ENCODE data around the gene PPP1R18. TPM values are rescaled to one million over a fixed set of nuclear protein-coding genes. Genes with fewer than 3 reads are reported as not detected.

Gene PPP1R18
- total RNA-seq (10 to 100 TPM; 11.9 to 77.2 (median 18.5) TPM), polyA plus RNA-seq (10 to 100 TPM; 19.4 to 21.8 TPM)
- long read RNA-seq, donor 1, partial matches to known transcripts = 2 of 6 reads
- long read RNA-seq, donor 1, other reads (novel, unspliced or antisense) = 3 of 6 reads
- long read RNA-seq, donor 2, transcript PPP1R18-206 (3 exons, 1,448 nt) = major isoform, 5 of 8 reads
- long read RNA-seq, donor 2, partial matches to known transcripts = 2 of 8 reads
- long read RNA-seq, donor 2, other reads (novel, unspliced or antisense) = 0 of 8 reads
- long read RNA-seq, donor 3, transcript PPP1R18-206 (3 exons, 1,448 nt) = major isoform, 5 of 9 reads
- long read RNA-seq, donor 3, partial matches to known transcripts = 2 of 9 reads
- long read RNA-seq, donor 3, other reads (novel, unspliced or antisense) = 0 of 9 reads

GRCh38 chr6:30686009-30686907 lies at the start of gene PPP1R18:
PPP1R18 (minus strand) TSS chr6:30686645; CDS start chr6:30686018, 627 bp downstream.
- Histone ChIP-seq H3K4me3 (peak within 1 kb of the TSS; percentile 52 to 96 (median 74)), H3K4me1 (peaks cover 4 to 83% (median 50%) of the 10 kb centered on the region in 12 donors), H3K36me3 (peaks cover 0 to 17% (median 0%) of the 10 kb centered on the region in 9 donors), H3K27me3 (no peaks in the 10 kb centered on the region), H3K9me3 (no peaks in the 10 kb centered on the region), H3K27ac (peak within 1 kb of the TSS; percentile 92 to 100 (median 98))
- DNase-seq = peak; percentile 89 to 92 (median 90)
- 3 to 4% (median 3%) methylated on average over 33 to 41 of the region's 41 CpGs for WGBS, 4 donors
- intact Hi-C loops (cut with DNase I) = loop anchor here in 5 of 10 donors (2.0 to 10.0 kb wide), 3 partner anchors 35 to 399 kb away; partner anchors contain the start of genes TUBB (in 3 of the 5) and DDR1 (in 1 of the 5)
- TF ChIP-seq POLR2A (IDR thresholded peaks at IDR 0.05) (peak in 1 of 2 donors; percentile 35), CTCF (IDR thresholded peaks at IDR 0.05) (no peak)
- peak; percentile 50 to 64 (median 60) for ATAC-seq

- TF ChIP-seq POLR2A (IDR thresholded peaks at IDR 0.05) = no peak
- no peak for TF ChIP-seq CTCF (IDR thresholded peaks at IDR 0.05)
- Histone ChIP-seq H3K36me3 (peaks cover 0 to 100% (median 95%) of the 10 kb centered on the region in 9 donors), H3K27me3 (no peaks in the 10 kb centered on the region), H3K4me3 (no peak overlapping the region), H3K9me3 (no peaks in the 10 kb centered on the region), H3K4me1 (peaks cover 0 to 57% (median 32%) of the 10 kb centered on the region in 12 donors), H3K27ac (no peak overlapping the region)
- ATAC-seq (no peak), DNase-seq (no peak)
- intact Hi-C loops (cut with DNase I) = loop anchor here in 1 of 10 donors (10.0 kb wide), 1 partner anchor 149 kb away; the partner anchor contains the start of gene DDR1
- 83 to 93% (median 85%) methylated on average over 8 of the region's 8 CpGs for WGBS, 4 donors
Measured at GRCh38 chr6:30735668-30736314, 49.3 kb upstream of the PPP1R18 start.

- WGBS, 4 donors = 93 to 95% (median 94%) methylated on average over 12 of the region's 12 CpGs
- intact Hi-C loops (cut with DNase I) = loop anchor here in 1 of 10 donors (10.0 kb wide), 1 partner anchor 152 kb away; the partner anchor contains the start of gene DDR1
- Histone ChIP-seq H3K4me1 (peaks cover 0 to 34% (median 19%) of the 10 kb centered on the region in 12 donors), H3K27ac (no peak overlapping the region), H3K27me3 (no peaks in the 10 kb centered on the region), H3K36me3 (peaks cover 0 to 100% (median 95%) of the 10 kb centered on the region in 9 donors), H3K4me3 (no peak overlapping the region), H3K9me3 (no peaks in the 10 kb centered on the region)
- ATAC-seq (no peak), DNase-seq (no peak)
- TF ChIP-seq CTCF (IDR thresholded peaks at IDR 0.05) (no peak), POLR2A (IDR thresholded peaks at IDR 0.05) (no peak)
Measured at GRCh38 chr6:30732237-30732943, 45.9 kb upstream of the PPP1R18 start.
